GM18909 (cell line): ENCODE results near the gene SH3BP5.

Source experiments
- ATAC-seq: cut with Tn5 transposase; IDR thresholded peaks from one replicate; pipeline ENCODE4 v1.9.1; 2021; ENCODE audit warnings: mild to moderate bottlenecking; ENCODE audit not compliant: unreplicated experiment, poor library complexity

SH3BP5 gene

GRCh38 chr3:15327941-15328340 is 4.4 kb downstream of the SH3BP5 start:
- ATAC-seq = no peak

GRCh38 chr3:15326673-15327072 is 5.7 kb downstream of the SH3BP5 start:
- ATAC-seq = no peak

GRCh38 chr3:15326037-15326436 is 6.3 kb downstream of the SH3BP5 start:
- ATAC-seq = no peak

GRCh38 chr3:15325228-15325627 is 7.2 kb downstream of the SH3BP5 start:
- ATAC-seq = no peak

GRCh38 chr3:15324379-15324808 is 8.0 kb downstream of the SH3BP5 start:
- ATAC-seq = no peak

GRCh38 chr3:15323063-15323462 is 9.3 kb downstream of the SH3BP5 start:
- no peak for ATAC-seq

GRCh38 chr3:15321349-15321748 is 11.0 kb downstream of the SH3BP5 start:
- no peak for ATAC-seq

GRCh38 chr3:15319575-15319974 is 12.8 kb downstream of the SH3BP5 start:
- ATAC-seq = no peak

GRCh38 chr3:15319136-15319535 is 13.2 kb downstream of the SH3BP5 start:
- no peak for ATAC-seq

- no peak for ATAC-seq
Observed at GRCh38 chr3:15318661-15319060, 13.7 kb downstream of the SH3BP5 start.

- no peak for ATAC-seq
Observed at GRCh38 chr3:15316998-15317435, 15.4 kb downstream of the SH3BP5 start.

- no peak for ATAC-seq
Observed at GRCh38 chr3:15315003-15315402, 17.4 kb downstream of the SH3BP5 start.

GRCh38 chr3:15314276-15314675 is 18.1 kb downstream of the SH3BP5 start:
- ATAC-seq = no peak

GRCh38 chr3:15313461-15313860 is 18.9 kb downstream of the SH3BP5 start:
- ATAC-seq = no peak

GRCh38 chr3:15312550-15312949 is 19.8 kb downstream of the SH3BP5 start:
- no peak for ATAC-seq

GRCh38 chr3:15310491-15311370 is 21.7 kb downstream of the SH3BP5 start:
- peak; percentile 71 for ATAC-seq

GRCh38 chr3:15309662-15310335 is 22.6 kb downstream of the SH3BP5 start:
- ATAC-seq = no peak

- no peak for ATAC-seq
Observed at GRCh38 chr3:15307580-15307979, 24.8 kb downstream of the SH3BP5 start.

GRCh38 chr3:15306979-15307359 is 25.4 kb downstream of the SH3BP5 start:
- no peak for ATAC-seq

GRCh38 chr3:15305359-15305844 is 27.0 kb downstream of the SH3BP5 start:
- no peak for ATAC-seq

GRCh38 chr3:15303728-15304127 is 28.7 kb downstream of the SH3BP5 start:
- no peak for ATAC-seq
